ENCODE measurements around the gene CDKN2AIPNL.

Gene CDKN2AIPNL

GRCh38 chr5:134355681-134356080 lies 56.0 kb downstream of the CDKN2AIPNL start:
- no peak for DNase-seq (ENCODE audit: low spot score)
- TF ChIP-seq CTCF (IDR thresholded peaks at IDR 0.05; ENCODE audit: extremely low read depth, missing control alignments), result no peak

All from GM20000 (cell line).